Inflammatory macrophage treated with lipopolysaccharide for 4 hours (primary cell): Measurements from ENCODE around the gene ZNHIT2.

ENCODE experiments used
- DNase-seq: peaks from one replicate; pipeline ENCODE4 v3.0.0-alpha.2; 2020

The ZNHIT2 gene

DNA sequence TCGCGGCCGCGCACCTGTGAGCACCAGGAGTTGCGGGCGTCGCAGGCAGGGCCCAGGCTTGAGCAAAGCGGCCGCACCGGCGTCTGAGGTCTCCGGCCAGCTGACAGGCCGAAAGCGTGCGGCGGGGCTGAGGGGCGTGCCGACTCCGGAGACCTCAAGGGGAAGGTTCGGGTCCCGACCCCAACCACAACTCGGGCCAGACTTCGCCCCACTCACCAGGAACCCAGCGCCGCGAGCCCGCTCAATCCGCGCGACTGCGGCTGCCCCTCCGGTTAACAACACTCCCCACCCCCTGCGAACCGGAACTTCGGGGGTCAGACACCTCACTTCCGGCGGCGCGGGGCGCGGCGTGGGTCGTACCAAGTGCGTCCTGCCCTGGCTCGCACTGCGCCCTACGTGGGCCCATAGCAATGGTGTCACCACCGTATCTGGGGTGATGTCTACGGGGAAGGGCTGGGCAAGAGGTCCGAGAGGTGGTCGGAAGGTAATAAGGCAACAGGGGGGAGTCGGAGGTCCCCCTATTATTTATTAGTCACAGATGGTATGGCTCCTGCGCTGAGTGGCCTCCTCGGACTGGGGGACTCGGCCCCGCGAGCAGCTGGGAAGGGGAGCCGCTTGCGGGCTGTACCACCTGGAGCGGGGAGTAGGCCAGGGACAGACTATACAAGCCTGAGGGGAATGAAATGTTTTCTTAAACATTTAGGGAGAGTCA is 16.9 kb upstream of the ZNHIT2 start, which contains the start of gene SYVN1:
TSS of gene SYVN1 (minus strand) at position 280 of the 712 bp plus-strand sequence. CDS start 918 bp downstream, outside the sequence.
- peak; percentile 93 for DNase-seq

DNA sequence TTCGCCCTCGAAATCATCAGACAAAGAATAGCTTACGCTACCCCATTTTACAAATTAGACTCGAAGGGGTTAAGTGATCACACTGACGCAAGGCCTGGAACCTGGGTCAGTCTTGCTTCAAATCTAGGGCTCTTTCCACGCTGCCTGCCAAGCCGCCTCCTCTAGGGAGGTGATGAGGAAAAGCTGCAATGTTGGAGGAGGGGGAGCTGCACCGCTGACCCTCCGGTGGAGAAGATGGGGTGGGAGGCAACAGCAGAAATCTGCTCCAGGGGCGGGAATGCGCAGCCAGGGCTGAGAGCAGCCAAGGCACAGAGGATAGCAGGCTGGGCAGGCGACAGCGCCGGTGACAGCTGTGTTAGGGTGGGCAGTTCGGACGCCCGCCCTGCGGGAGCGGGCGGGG is 16.2 kb upstream of the ZNHIT2 start:
- no peak for DNase-seq

DNA sequence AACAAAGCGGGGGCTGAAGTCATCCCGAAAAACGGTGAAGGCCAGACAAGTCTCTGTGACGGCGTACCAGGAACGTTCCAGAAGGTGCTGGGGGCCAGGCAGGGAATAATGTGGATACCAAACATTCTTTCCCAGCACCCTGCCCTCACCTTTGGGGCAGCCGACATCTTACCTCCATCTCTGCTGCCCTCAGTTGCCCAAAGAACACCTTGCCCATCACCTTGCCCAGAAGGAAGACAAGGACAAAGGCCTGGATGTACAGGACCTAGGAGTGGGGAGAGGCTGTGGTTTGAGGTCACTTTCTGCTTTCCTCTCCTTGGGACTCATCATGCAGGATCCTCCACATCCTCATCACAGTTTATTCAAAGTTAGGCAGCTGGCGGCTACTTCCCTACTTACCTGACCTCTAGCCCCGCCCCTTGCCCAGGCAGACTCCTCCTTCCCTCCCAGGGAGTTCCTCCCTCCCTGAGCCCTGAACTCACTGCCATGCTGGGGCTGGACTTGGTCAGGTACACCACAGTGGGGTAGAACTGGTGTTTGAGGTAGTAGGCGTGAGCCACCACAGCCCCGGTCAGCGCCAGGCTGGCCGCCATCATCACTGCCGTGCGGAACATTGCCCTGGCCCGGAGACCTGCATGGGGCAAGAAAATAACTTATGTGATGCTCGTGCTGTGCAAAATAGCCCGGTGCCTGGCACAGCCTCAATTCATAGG is 15.6 kb upstream of the ZNHIT2 start:
- peak; percentile 51 for DNase-seq

DNA sequence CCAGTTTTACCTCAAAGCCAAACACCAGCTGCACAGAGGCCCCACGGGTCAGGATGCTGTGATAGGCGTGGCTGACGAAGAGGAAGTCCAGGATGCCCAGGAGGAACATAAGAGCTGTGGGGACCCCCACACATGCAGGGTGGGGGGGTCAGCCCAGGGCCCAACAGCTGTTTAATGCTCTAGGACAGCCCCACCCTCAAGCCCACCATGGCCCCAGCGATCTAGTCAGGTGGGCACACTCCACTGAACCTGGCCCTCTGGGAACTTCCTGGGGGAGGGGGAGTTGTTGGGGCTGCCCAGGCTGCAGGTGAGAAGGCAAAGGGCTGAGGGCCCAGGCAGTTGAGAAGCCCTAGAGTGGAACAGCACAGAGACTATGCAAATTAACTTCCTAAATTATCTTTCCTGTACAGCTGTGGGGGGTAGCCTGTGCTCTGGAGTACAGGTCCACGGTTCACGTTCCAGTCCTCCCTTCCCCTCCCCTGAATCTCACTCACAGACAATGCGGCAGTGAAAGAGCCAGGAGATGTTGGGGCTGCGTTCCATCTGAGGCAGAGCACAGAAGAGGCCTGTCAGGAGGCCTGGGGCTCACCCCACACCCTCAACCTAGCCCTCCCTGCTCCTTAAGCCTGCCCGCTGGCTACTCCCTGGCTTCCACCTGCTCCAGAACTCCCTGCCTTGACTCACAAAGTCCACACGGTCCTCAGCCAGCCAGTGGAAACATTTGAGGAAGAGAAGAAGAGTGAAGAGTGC is 14.9 kb upstream of the ZNHIT2 start:
- DNase-seq: no peak

DNA sequence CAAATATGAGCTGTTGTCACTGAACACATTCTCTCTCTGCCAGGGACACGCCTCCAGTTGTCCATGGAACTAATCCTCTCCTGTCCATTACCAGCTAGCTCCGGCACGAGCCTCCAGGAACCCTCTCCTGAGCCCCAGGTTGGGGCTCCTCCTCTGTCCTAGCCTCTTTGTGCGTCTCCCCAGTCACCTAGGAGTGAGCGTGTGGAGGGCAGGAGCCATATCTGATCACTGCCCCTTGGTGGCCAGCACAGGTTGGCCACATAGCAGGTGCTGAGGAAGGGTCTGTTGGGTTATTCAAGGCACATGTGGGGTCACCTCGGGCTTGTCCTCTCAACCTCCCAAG is 14.4 kb upstream of the ZNHIT2 start:
- no peak for DNase-seq

DNA sequence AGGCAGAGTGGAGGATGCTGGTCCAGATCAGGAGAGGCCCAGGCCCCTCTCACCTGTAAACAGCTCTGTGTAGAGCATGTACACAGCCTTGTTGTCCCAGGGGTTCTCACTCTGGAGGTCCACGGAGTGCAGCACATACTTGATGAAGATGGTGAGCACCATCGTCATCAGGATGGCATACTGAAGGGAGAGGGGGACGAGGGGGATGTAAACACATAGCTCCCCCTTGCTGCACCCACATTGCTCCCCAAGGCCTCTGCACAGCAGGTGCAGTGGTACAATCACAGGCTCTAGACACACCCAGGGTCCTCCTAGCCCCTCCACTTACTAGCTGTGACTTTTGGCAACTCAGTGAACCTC is 13.9 kb upstream of the ZNHIT2 start:
- DNase-seq: no peak

DNA sequence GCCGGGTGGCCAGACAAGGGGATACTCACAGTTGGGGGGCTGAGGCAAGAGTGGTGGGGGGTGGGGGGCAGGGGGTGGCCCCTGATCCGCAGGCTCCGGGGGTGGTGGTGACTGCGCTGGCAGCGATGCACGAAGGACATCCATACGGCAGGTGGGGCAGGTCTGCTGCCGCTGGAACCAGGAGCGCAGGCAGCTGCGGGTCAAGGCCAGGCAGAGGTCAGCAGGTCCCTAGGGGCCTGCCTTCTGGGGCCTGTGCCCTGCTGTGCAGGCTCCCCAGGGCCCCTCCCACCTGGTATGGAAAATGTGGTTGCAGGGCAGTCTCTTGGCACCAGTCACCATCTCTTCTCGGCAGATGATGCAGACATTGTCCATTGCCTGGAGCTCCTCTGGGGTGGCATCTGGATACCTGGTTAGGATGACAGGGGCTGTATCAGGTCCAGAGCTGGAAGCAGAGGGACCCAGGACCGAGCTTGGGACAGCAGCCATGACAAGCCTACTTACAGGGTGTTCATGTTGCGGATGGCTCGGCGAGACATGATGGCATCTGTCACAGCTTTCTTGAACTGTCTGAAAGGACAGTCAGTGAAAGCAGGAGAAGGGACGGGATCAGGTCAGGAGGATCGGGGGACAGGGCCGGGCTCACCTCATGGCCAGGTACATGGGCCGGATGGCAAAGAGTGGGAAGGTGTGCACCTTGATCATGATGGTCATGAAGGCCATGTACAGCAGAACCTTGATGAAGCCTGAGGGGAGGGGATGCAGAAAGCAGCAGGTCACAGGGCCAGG is 13.3 kb upstream of the ZNHIT2 start:
- no peak for DNase-seq

DNA sequence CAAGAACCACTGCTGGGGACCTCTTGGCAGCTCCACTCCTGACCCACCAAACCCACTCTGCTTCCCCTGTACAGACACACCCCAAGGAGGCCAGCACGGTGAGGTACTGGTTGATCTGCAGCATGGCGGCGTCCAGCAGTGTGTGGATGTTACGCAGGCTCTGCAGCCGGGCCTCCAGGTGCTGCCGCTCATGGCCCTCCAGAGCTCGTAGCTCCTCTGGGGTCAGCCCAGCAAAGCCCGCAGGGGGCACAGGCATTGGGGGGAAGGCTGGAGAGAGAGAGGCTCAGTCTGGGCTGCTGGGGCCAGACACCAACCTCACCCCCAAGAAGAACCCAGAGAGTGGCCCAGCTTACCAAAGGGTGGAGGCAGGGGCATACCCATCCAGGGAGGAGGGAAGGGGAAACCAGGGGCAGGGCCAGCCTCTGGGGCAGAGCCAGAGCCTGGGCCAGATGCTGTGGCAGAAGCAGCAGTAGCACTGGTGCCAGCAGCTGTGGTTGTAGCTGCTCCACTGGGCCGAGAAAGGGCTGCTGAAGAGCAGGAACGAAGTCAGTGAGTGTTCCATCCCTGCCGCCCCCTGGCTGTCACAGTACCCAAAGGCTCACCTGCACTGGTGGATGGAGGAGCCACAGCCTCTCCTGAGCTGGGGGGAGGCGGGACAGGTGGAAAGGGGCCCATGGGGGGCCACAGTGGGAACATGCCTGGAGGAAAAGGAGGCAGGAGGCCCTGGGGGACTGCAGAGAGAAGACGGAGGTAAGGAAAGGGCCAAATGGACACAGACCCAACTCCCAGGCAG is 12.3 kb upstream of the ZNHIT2 start:
- no peak for DNase-seq

DNA sequence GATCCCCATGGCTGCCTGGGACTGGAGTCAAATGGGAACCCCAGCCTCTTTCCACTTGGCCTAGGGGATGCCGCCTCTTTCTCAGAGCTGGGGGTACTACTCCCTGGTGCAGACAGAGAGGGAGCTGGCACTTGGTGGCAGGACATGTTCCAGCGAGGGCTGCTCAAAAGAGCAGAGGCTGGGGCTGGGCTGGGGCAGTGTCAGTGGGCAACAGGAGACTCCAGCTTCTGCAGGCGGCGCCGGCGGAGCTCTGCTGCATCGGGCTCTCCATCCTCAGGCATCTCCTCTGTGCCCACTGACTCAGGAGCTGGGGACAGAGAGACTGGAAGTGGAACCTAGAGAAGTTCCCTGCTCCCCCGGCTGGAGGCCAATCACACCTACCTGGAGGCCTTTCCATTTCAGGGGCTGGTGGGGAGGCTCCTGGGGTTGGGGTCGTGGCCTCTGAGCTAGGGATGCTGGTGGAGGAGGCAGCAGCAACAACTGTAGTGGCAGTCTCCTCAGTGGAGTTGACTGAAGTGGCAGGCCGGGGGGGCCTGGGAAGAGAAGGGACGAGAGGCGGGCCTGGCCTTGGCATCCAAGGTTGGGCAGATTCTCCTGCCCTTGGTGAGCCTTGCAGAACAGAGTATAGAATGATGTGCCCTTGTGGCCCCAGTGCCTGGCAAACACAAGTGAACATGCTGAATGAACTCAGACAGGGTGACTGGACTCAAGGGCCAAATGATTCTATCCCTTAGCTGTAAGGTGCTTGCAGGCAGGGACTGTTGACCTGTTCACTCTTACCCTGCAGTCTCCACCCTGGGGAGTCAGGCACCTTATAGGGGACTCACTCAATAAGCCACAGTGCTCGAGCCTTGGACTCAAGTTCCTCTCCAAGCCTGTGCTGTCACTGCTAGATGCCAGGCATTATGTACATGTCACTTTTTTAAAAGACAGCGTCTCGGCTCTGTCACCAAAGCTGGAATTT is 11.0 kb upstream of the ZNHIT2 start:
- no peak for DNase-seq

DNA sequence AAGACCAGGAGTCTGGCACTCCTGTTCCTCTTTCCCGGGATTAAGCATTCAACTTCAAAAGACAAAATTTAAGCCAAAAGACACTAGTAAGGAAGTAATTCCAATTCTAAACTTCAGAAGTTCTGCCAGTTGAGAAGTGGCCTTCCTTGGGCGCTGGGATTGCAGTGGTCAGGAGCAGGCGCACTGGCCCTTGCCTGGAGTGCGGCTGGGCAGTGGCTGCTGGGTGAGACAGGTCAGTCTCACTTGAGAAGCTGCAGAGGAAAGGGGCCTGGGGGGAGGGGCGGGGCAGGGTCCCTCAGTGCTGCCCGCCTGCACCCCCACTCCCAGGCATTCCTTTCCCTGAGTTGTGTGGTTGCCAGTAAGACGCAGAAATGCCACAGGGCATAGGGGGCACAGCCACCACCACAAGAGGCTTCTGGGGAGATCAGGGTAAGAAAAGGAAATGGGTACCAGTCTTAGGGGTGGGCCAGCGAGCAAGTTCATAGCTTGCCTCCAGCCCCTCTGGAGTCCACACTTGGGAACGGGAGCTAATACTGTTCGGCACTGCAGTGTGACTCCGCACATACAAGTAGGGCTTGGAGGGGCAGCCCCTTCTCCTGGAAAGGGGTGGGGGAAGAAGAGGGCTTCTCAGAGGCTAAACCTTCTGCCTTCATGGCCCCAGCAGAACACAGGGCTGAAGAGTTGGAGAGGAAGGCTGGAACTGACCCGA is 10.1 kb upstream of the ZNHIT2 start:
- DNase-seq: no peak

DNA sequence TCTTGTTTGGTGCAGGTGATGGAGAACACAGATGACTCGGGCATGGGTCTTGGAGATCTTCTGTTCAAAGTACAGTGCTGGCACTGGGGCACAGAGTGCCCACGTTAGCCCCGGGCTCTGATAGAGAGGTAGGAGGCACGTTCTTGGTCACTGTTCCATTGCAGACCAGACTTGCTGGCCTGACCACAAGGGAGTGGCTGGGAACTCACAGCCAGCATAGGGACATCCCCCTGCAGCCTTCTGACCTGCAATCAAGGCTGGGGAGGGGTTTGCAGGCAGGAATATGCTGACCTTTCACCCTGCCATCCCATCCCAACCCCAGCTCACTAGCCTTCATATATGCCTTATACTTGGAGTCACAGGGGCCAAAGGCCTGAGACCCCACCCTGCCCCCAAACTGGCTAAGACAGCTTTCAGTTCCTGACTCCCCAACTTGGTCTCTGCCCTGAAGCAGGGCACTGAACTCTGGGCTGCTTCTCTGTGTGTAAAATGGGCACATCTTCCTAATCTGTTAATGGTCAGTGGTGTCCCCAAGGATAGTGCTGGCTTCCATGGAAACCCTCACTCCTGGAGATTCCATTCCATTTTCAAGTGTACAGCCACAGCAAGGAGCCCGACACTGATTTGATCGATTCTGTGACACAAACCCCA is 9.2 kb upstream of the ZNHIT2 start:
- DNase-seq: no peak

DNA sequence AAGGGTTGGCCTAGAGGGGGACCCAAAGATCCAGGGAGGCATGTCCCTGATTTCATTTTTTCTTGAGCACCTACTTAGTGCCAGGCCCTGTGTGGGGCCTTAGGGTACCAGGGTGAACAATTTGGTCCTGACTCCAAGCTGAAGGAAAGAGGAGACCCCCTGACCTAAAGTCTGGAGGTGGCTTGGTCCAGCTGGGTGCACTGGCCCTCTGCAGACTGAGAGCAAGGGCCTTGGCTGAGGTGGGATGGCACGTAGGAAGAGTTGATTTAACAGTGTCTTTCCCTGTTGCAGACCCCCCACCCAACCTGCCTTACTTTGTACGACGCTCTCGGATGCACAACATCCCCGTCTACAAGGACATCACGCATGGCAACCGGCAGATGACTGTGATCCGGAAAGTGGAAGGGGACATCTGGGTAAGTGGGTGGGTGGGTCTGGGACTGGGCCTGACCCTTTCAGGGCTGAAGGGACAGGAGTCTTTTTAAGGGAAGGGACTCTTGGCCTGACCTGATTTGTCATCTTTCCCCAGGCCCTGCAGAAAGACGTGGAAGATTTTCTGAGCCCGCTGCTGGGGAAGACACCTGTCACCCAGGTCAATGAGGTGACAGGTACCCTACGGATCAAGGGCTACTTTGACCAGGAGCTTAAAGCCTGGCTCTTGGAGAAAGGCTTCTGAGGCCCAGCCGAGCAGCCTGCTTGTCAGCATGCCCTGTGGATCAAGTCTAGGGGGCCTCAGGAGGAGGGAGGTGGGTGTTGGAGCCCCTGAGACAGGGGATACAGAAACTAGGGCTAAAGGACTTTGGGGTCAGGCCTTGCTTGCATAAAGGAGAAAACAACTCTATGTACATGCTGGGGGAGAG is 7.9 kb upstream of the ZNHIT2 start:
- no peak for DNase-seq

DNA sequence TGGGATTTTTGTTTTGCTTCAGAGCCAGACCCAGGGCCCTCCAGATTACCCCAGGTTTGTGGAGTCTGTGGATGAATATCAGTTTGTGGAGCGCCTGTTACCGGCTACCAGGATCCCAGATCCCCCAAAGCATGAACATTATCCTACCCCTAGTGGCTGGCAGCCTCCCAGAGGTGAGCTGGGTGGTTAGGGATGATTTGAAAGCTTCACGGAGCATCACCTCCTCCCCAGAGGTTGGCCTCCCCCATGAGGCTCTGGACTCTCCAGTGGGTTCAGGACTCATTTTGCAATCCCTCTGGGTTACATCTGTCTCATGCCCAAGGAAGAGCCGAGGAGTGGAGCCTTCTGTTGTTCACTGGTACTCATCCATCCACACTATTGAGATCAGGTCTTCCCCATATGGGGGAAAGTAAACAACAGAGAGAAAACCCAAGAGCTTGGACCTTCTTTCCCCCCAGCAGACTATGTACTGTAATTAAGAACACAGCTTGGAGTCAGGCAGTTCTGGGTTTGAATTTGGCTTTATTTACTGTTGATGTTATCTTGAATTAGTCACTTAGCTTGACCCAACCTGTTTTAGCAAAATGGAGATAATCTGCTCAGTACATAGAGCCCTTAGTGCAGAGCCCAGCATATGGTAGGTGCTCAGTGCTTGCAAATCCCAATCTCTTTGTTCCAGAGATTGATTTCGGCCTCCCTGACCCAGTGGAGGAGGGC is 7.1 kb upstream of the ZNHIT2 start:
- no peak for DNase-seq

DNA sequence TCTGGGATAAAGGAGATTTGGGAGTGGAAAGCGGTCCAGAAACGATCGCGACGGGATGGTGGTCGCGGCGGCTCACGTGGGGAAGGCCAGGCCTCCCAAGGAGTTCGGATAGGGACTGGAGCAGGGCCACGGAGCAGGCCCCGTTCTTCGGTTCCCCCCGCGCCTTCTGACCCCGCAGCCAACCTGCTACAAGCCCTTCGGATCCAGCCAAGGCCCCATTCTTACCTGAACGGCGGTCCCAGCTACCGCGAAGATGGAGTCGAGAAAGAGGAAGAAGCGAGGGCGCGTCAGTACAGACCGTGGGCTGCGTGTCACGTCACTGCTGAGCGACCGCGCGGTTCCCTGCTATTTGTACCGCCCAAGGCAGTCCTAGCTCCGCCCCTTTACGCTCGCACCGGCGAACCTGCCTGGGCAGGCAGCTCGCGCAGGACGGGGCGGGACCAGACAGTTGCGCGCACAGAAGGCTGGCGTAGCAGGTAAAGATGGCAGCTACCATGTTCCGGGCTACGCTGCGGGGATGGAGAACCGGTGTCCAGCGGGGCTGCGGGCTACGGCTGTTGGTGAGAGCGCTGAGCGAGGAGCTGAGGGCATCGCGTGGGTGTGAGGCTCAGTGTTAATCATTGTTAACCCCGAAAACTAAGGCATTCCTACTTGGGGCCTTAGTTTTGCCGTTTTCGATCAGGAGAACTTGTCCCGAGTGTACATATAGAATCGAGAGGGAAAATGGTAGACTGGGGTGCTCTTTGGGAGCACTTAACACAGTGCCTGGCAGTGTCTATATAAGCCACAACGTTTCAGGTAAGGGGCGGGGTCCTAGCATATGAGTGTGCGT is 4.6 kb upstream of the ZNHIT2 start, which contains the start of the genes FAU and MRPL49:
TSS of gene FAU (minus strand) at position 270 of the 832 bp plus-strand sequence. CDS start 321 bp downstream, outside the sequence.
TSS of gene MRPL49 (plus strand) at position 457 of the 832 bp plus-strand sequence. CDS start at position 483, 26 bp downstream.
- DNase-seq: peak; percentile 99

DNA sequence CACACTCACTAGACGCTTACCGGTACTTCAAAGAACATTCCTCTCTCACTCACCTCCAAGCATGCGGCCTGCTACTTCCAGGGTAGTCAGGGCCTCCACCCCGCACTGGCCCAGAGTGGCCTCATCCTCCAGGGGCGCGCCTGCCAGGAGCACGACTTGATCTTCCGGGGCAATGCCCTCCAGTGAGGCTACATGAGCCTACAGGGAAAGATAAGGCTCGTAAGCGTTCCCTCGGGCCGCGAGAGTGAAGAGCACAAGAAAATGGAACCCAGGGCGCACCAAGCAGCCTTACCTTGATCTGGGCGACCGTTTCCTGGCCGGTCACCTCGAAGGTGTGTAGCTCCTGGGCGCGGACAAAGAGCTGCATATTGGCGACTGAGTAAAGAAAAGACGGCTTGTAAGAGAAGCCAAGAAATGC is 4.0 kb upstream of the ZNHIT2 start:
- peak; percentile 42 for DNase-seq

DNA sequence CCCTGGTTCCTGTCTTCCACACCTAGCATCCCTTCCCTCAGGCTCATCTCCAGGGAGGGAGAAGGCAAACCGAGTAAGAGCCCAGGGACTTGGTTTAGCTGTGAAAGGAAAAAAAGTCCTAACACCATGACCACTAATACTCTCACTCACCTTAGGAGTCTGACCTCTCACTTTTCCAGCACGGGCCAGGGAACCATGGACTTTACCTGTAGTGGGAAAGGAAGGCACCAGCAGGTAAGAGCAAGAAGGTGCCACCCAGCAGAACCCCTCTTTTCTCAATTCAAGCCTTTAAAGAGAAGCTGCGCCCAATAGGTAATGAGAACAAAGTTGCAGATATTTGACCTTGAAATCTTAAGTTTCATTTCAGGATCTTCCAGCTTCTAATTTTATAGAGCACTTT is 3.3 kb upstream of the ZNHIT2 start:
- no peak for DNase-seq

DNA sequence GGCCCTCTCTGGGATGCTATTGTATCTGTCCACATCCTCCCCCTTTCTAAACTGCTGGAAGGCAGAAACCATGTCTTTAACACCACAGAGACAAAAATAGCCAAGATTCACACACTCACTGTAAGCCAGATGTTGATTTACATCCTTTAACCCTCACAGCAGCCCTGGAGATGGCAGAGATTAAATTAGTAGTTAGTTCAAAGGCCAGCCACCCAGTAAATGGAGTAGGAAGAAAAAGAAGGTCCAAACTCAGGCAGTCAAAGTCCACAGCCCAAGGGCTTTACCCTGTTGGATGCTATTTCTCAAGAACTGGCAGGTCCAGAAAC is 2.1 kb upstream of the ZNHIT2 start:
- DNase-seq: no peak
